Sigmoid colon (tissue), 4 donors: ENCODE results near the gene MLLT3.

Experiments
- CTCF ChIP-seq, 4 experiments: fragments of 450-650 bp in 3 of 4; fragments of 200-600 bp in 1 of 4; IDR thresholded peaks; one replicate each; pipeline ENCODE4 v1.5.1; 2016 to 2019; ENCODE audit warnings: antibody characterized with exemption in 4 of 4, mild to moderate bottlenecking in 3 of 4, moderate library complexity in 2 of 4
- EP300 ChIP-seq, 4 donors: sonication (generic); formaldehyde crosslinking; IDR thresholded peaks; one replicate each; pipeline ENCODE4 v1.6.1; 2017; ENCODE audit warnings: antibody characterized with exemption in 4 of 4
- POLR2A ChIP-seq, 2 donors: fragments of 450-650 bp; IDR thresholded peaks; one replicate each; pipeline ENCODE4 v1.6.1; 2016; ENCODE audit warnings: antibody characterized with exemption in 2 of 2, mild to moderate bottlenecking in 2 of 2, moderate library complexity in 2 of 2

DNA sequence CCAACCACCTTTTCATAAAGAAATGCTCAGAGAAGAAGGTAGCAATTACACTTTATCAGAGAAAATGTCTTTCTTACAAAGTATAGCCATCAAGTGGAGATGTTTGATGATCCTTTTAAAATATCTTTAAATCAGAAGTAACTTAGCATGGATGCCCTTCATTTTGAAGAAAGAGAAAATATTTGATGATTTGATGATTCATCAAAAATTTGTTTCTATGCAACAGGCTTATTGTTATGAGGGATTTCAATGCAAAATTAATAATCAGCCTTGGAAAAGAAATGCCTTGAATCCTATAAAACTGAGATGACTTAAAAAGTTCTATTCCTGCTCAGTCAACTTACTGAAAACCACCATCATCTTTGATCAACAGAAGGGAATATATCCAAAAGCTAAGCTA, 291.6 kb downstream of the MLLT3 start:
- TF ChIP-seq EP300 (IDR thresholded peaks at IDR 0.05) = no peak
- TF ChIP-seq POLR2A (IDR thresholded peaks at IDR 0.05) = no peak
- TF ChIP-seq CTCF (IDR thresholded peaks at IDR 0.05) = no peak
